ENCODE data around the gene PIK3C3. TPM values are rescaled to one million over a fixed set of nuclear protein-coding genes. Genes with fewer than 3 reads are reported as not detected.
"Not testable (repeated sequence)": the region's sequence is repeated elsewhere in the genome, so short reads cannot be mapped to it uniquely, and the experiment has no call there.

PIK3C3 gene
- total RNA-seq, 4 donors from 2014 or later, result 26.2 to 63.2 (median 30.8) TPM

DNA sequence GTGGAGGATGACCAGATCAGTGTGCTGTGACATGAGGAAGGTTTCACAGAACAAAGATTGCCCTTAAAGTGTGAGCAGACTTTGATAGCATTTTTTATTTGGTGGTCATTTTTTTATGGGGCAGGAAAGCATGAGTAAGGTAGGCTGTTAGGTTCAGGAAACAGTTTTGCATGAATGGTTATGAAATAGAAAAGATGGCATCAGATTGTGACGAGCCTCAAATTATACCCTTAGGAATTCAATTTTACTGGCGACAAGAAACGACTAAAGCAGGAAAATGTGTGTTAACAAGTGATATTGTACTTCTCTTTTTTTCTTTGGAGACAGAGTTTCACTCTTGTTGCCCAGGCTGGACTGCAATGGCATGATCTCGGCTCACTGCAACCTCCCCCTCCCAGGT is 44.7 kb downstream of the PIK3C3 start:
- Histone ChIP-seq H3K27ac (no peak overlapping the region), H3K36me3 (peaks cover 64% of the 10 kb centered on the region), H3K9me3 (no peaks in the 10 kb centered on the region), H3K4me1 (no peaks in the 10 kb centered on the region), H3K4me3 (no peak overlapping the region), H3K27me3 (no peaks in the 10 kb centered on the region)
- WGBS, result 85% methylated on average over 4 of the region's 4 CpGs
- no peak for DNase-seq (ENCODE audit: low spot score in 2 of 2)
- TF ChIP-seq POLR2A (IDR thresholded peaks at IDR 0.05) (no peak), EP300 (IDR thresholded peaks at IDR 0.05) (no peak), POLR2AphosphoS5 (IDR thresholded peaks at IDR 0.05) (no peak)
- TF ChIP-seq, protein P1, sequence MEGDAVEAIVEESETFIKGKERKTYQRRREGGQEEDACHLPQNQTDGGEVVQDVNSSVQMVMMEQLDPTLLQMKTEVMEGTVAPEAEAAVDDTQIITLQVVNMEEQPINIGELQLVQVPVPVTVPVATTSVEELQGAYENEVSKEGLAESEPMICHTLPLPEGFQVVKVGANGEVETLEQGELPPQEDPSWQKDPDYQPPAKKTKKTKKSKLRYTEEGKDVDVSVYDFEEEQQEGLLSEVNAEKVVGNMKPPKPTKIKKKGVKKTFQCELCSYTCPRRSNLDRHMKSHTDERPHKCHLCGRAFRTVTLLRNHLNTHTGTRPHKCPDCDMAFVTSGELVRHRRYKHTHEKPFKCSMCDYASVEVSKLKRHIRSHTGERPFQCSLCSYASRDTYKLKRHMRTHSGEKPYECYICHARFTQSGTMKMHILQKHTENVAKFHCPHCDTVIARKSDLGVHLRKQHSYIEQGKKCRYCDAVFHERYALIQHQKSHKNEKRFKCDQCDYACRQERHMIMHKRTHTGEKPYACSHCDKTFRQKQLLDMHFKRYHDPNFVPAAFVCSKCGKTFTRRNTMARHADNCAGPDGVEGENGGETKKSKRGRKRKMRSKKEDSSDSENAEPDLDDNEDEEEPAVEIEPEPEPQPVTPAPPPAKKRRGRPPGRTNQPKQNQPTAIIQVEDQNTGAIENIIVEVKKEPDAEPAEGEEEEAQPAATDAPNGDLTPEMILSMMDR (IDR thresholded peaks at IDR 0.05), result no peak

DNA sequence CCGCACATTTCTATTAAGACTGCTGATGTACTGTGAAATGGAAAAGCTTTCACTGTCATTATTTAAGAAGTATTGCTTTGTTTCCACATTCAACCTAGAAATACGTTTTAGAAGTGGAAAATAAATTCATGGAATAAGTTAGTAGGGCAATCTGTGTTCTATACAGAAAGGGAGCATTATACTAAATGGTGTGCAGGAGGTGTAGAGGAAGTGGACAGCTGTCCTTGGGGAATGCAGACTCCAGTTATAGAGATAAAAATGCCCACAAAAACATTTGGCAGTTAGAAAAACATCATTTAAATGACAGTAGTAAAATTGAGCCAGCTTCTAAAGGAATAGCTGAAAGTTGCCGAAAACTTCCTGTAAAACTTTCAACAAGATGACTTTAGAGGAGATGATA is 46.8 kb downstream of the PIK3C3 start:
- WGBS, result 88% methylated on average over 3 of the region's 3 CpGs
- TF ChIP-seq, protein P1 (IDR thresholded peaks at IDR 0.05), result no peak
- TF ChIP-seq POLR2AphosphoS5 (IDR thresholded peaks at IDR 0.05) (no peak), EP300 (IDR thresholded peaks at IDR 0.05) (no peak), POLR2A (IDR thresholded peaks at IDR 0.05) (no peak)
- H3K36me3 ChIP-seq, result peaks cover 70% of the 10 kb centered on the region

DNA sequence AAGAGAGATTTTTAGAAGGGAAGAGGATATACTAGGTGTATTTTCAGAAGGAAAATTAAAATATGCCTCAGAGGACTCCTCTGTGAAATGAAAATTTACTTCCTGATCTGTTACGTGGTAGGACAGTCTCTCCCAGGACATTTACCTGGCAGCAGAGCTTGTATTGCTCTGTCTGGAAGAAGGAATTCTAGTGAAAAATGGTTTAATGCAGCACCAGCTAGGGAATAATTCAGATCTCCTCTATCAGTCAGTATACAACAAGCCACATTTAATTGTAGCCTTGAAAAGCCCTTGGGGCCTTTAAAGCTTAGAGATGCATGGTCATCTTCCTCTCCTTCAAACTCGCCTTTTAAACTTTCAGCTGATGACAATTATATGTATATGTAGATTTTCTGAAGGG is 49.6 kb downstream of the PIK3C3 start:
- no peaks in the 10 kb centered on the region for H3K27me3 ChIP-seq
- no peak overlapping the region for H3K4me3 ChIP-seq
- no peaks in the 10 kb centered on the region for H3K9me3 ChIP-seq
- 89% methylated on average over 2 of the region's 2 CpGs for WGBS
- H3K27ac ChIP-seq, result no peak overlapping the region
- no peak for DNase-seq (ENCODE audit: low spot score in 2 of 2)
- no peaks in the 10 kb centered on the region for H3K4me1 ChIP-seq
- TF ChIP-seq POLR2AphosphoS5 (IDR thresholded peaks at IDR 0.05), result no peak
- TF ChIP-seq EP300 (IDR thresholded peaks at IDR 0.05), result no peak
- TF ChIP-seq, protein P1 (IDR thresholded peaks at IDR 0.05), result no peak
- TF ChIP-seq POLR2A (IDR thresholded peaks at IDR 0.05), result no peak
- peaks cover 51% of the 10 kb centered on the region for H3K36me3 ChIP-seq

More for the DNA sequence above, 46.8 kb downstream of the PIK3C3 start:
- Histone ChIP-seq H3K9me3 (no peaks in the 10 kb centered on the region), H3K27ac (no peak overlapping the region), H3K4me1 (no peaks in the 10 kb centered on the region), H3K4me3 (no peak overlapping the region), H3K27me3 (no peaks in the 10 kb centered on the region)
- no peak for DNase-seq (ENCODE audit: low spot score in 2 of 2)

DNA sequence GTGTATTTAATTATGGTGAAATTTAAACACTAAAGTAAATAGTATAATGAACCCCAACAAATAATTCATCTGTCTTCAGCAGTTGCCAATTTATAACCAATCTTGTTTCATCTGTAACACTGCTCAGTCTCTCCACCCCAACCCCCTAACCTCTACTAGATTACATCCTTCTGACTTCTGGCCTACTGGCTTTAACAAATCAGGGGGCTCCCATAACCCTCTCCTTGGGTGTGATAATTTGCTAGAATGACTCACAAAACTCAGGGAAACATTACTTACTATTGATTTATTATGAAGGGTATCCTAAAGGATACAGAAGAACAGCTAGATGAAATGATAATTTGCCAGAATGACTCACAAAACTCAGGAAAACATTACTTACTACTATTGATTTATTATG is 50.7 kb downstream of the PIK3C3 start:
- no peak for TF ChIP-seq EP300 (IDR thresholded peaks at IDR 0.05)
- TF ChIP-seq, protein P1 (IDR thresholded peaks at IDR 0.05), result no peak
- TF ChIP-seq POLR2A (IDR thresholded peaks at IDR 0.05), result no peak
- no peak for TF ChIP-seq POLR2AphosphoS5 (IDR thresholded peaks at IDR 0.05)
- peaks cover 47% of the 10 kb centered on the region for H3K36me3 ChIP-seq
- no peak for DNase-seq (ENCODE audit: low spot score in 2 of 2)
- H3K4me1 ChIP-seq, result no peaks in the 10 kb centered on the region
- no peaks in the 10 kb centered on the region for H3K9me3 ChIP-seq
- no peak overlapping the region for H3K27ac ChIP-seq
- no peaks in the 10 kb centered on the region for H3K27me3 ChIP-seq
- no peak overlapping the region for H3K4me3 ChIP-seq

DNA sequence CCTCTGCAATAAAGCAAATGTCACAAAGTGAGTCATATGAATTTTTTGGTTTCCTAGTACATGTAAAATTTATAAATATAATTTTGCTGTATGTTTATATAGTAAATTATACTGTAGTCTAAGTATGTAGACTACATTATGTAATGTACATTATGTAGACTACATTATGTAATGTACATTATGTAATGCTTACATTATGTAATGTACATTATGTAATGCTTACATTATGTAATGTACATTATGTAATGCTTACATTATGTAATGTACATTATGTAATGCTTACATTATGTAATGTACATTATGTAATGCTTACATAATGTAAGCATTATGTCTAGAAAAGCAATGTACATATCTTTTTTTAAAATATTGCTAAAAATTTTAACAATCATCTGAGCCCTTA is 54.4 kb downstream of the PIK3C3 start:
- not testable (repeated sequence) for DNase-seq (ENCODE audit: low spot score in 2 of 2); H3K4me1 ChIP-seq; H3K9me3 ChIP-seq; H3K4me3 ChIP-seq; H3K27me3 ChIP-seq; H3K27ac ChIP-seq
- H3K36me3 ChIP-seq, result peaks cover 42% of the 10 kb centered on the region

DNA sequence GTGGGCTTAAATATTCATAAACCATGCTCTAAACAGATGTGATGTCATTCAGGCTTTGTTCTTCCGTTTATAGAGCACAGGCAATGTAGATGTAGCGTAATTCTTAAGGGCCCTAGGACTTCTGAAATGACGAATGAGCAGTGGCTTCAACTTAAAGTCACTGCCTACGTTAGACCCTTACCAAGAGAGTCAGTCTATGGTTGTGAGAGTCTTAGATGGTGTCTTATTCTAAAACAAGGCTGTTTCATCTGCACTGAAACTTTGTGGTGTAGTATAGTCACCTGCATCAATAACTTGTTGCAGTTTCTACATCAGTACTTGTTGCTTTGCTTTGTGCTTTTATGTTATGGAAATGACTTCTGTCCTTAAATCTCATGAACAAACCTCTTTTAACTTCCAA is 56.0 kb downstream of the PIK3C3 start:
- H3K9me3 ChIP-seq, result no peaks in the 10 kb centered on the region
- no peak overlapping the region for H3K4me3 ChIP-seq
- no peaks in the 10 kb centered on the region for H3K27me3 ChIP-seq
- no peaks in the 10 kb centered on the region for H3K4me1 ChIP-seq
- TF ChIP-seq POLR2AphosphoS5 (IDR thresholded peaks at IDR 0.05) (no peak), POLR2A (IDR thresholded peaks at IDR 0.05) (no peak), EP300 (IDR thresholded peaks at IDR 0.05) (no peak)
- TF ChIP-seq, protein P1 (IDR thresholded peaks at IDR 0.05), result no peak
- 90% methylated on average over 4 of the region's 4 CpGs for WGBS
- peaks cover 42% of the 10 kb centered on the region for H3K36me3 ChIP-seq
- H3K27ac ChIP-seq, result no peak overlapping the region
- DNase-seq (ENCODE audit: low spot score in 2 of 2), result no peak

Data from suprapubic skin (tissue), 4 donors.